ENCODE results near the gene NCOA6.

Gene NCOA6

GRCh38 chr20:34831936-34832335, 6.5 kb upstream of the NCOA6 start:
- DNase-seq (ENCODE audit: low spot score), result no peak
- Histone ChIP-seq H3K9me3 (replicated peaks in 1 of 2; ENCODE audit: control insufficient read depth in 2 of 2, insufficient read depth in 1 of 2, low read depth in 1 of 2, low read length in 2 of 2) (peaks cover 0 to 2% of the 10 kb centered on the region in 2 donors), H4K8ac (ENCODE audit: low read depth, low read length) (no peak overlapping the region), H3K18ac (ENCODE audit: low read length) (no peak overlapping the region), H3K4ac (ENCODE audit: low read length) (no peak overlapping the region), H3K9ac (ENCODE audit: low read depth, low read length, poor library complexity) (no peak overlapping the region), H3K36me3 (replicated peaks in 1 of 2; ENCODE audit: control insufficient read depth in 2 of 2, insufficient read depth in 2 of 2, low read length in 2 of 2) (no peaks in the 10 kb centered on the region), H2BK15ac (ENCODE audit: low read length) (no peak overlapping the region), H2BK5ac (ENCODE audit: low read length) (no peak overlapping the region), H3K4me1 (ENCODE audit: control insufficient read depth in 2 of 2, insufficient read depth in 1 of 2, low read depth in 1 of 2, low read length in 2 of 2) (no peaks in the 10 kb centered on the region), H3K4me2 (ENCODE audit: insufficient read depth, low read length, poor library complexity, severe bottlenecking) (no peak overlapping the region), H2AFZ (ENCODE audit: low read length) (no peak overlapping the region), H2AK5ac (ENCODE audit: low read depth, low read length) (no peak overlapping the region), H3K23ac (ENCODE audit: low read depth, low read length, poor library complexity) (no peak overlapping the region), H3K79me1 (ENCODE audit: low read depth, low read length) (no peaks in the 10 kb centered on the region), H3K4me3 (ENCODE audit: low read length in 2 of 2) (no peak overlapping the region), H3K27ac (replicated peaks; ENCODE audit: low read length) (no peak overlapping the region), H2BK12ac (ENCODE audit: low read length) (no peak overlapping the region), H3K14ac (ENCODE audit: low read length) (no peak overlapping the region), H4K91ac (ENCODE audit: low read depth, low read length, poor library complexity) (no peak overlapping the region), H2BK120ac (ENCODE audit: low read depth, low read length) (no peak overlapping the region), H3K27me3 (ENCODE audit: control insufficient read depth in 3 of 3, insufficient read depth in 3 of 3, low read depth in 1 of 3, low read length in 3 of 3) (no peaks in the 10 kb centered on the region)
- WGBS, 2 donors (ENCODE audit: extremely low coverage in 2 of 2, insufficient read length in 2 of 2, insufficient replicate concordance in 1 of 2), result no CpG with 5 or more reads among the region's 5 CpGs

GRCh38 chr20:34829191-34829590, 3.7 kb upstream of the NCOA6 start:
- Histone ChIP-seq H2BK15ac (ENCODE audit: low read length) (no peak overlapping the region), H3K4ac (ENCODE audit: low read length) (no peak overlapping the region), H3K9me3 (replicated peaks in 1 of 2; ENCODE audit: control insufficient read depth in 2 of 2, insufficient read depth in 1 of 2, low read depth in 1 of 2, low read length in 2 of 2) (no peaks in the 10 kb centered on the region), H3K36me3 (replicated peaks in 1 of 2; ENCODE audit: control insufficient read depth in 2 of 2, insufficient read depth in 2 of 2, low read length in 2 of 2) (no peaks in the 10 kb centered on the region), H2BK120ac (ENCODE audit: low read depth, low read length) (no peak overlapping the region), H3K27me3 (ENCODE audit: control insufficient read depth in 3 of 3, insufficient read depth in 3 of 3, low read depth in 1 of 3, low read length in 3 of 3) (no peaks in the 10 kb centered on the region), H3K4me1 (ENCODE audit: control insufficient read depth in 2 of 2, insufficient read depth in 1 of 2, low read depth in 1 of 2, low read length in 2 of 2) (peaks cover 2% of the 10 kb centered on the region in 2 donors), H2BK5ac (ENCODE audit: low read length) (no peak overlapping the region), H3K14ac (ENCODE audit: low read length) (no peak overlapping the region), H3K79me1 (ENCODE audit: low read depth, low read length) (no peaks in the 10 kb centered on the region), H2AFZ (ENCODE audit: low read length) (no peak overlapping the region), H3K27ac (replicated peaks; ENCODE audit: low read length) (no peak overlapping the region), H2BK12ac (ENCODE audit: low read length) (no peak overlapping the region), H3K9ac (ENCODE audit: low read depth, low read length, poor library complexity) (no peak overlapping the region), H4K91ac (ENCODE audit: low read depth, low read length, poor library complexity) (no peak overlapping the region), H3K23ac (ENCODE audit: low read depth, low read length, poor library complexity) (no peak overlapping the region), H4K8ac (ENCODE audit: low read depth, low read length) (no peak overlapping the region), H3K4me3 (ENCODE audit: low read length in 2 of 2) (no peak overlapping the region), H3K18ac (ENCODE audit: low read length) (no peak overlapping the region), H3K4me2 (ENCODE audit: insufficient read depth, low read length, poor library complexity, severe bottlenecking) (no peak overlapping the region), H2AK5ac (ENCODE audit: low read depth, low read length) (no peak overlapping the region)
- no CpG with 5 or more reads among the region's 3 CpGs for WGBS, 2 donors (ENCODE audit: extremely low coverage in 2 of 2, insufficient read length in 2 of 2, insufficient replicate concordance in 1 of 2)
- no peak for DNase-seq (ENCODE audit: low spot score)

- Histone ChIP-seq H2BK12ac (ENCODE audit: low read length) (no peak overlapping the region), H2BK5ac (ENCODE audit: low read length) (peak overlapping the region; percentile 83), H4K8ac (ENCODE audit: low read depth, low read length) (no peak overlapping the region), H3K79me1 (ENCODE audit: low read depth, low read length) (peaks cover 2% of the 10 kb centered on the region), H2AK5ac (ENCODE audit: low read depth, low read length) (peak overlapping the region; percentile 47), H3K9me3 (replicated peaks in 1 of 2; ENCODE audit: control insufficient read depth in 2 of 2, insufficient read depth in 1 of 2, low read depth in 1 of 2, low read length in 2 of 2) (peaks cover 0 to 5% of the 10 kb centered on the region in 2 donors), H3K36me3 (replicated peaks in 1 of 2; ENCODE audit: control insufficient read depth in 2 of 2, insufficient read depth in 2 of 2, low read length in 2 of 2) (peaks cover 1 to 27% of the 10 kb centered on the region in 2 donors), H4K91ac (ENCODE audit: low read depth, low read length, poor library complexity) (no peak overlapping the region), H3K23ac (ENCODE audit: low read depth, low read length, poor library complexity) (peak overlapping the region; percentile 56), H3K4me1 (ENCODE audit: control insufficient read depth in 2 of 2, insufficient read depth in 1 of 2, low read depth in 1 of 2, low read length in 2 of 2) (peaks cover 2 to 5% of the 10 kb centered on the region in 2 donors), H2AFZ (ENCODE audit: low read length) (peak overlapping the region; percentile 83), H3K18ac (ENCODE audit: low read length) (peak overlapping the region; percentile 33), H3K27me3 (ENCODE audit: control insufficient read depth in 3 of 3, insufficient read depth in 3 of 3, low read depth in 1 of 3, low read length in 3 of 3) (no peaks in the 10 kb centered on the region), H2BK15ac (ENCODE audit: low read length) (peak overlapping the region; percentile 39), H3K4me3 (ENCODE audit: low read length in 2 of 2) (peak overlapping the region; percentile 85 to 97), H3K27ac (replicated peaks; ENCODE audit: low read length) (peak overlapping the region; percentile 73), H2BK120ac (ENCODE audit: low read depth, low read length) (no peak overlapping the region), H3K14ac (ENCODE audit: low read length) (no peak overlapping the region), H3K9ac (ENCODE audit: low read depth, low read length, poor library complexity) (peak overlapping the region; percentile 93), H3K4ac (ENCODE audit: low read length) (no peak overlapping the region), H3K4me2 (ENCODE audit: insufficient read depth, low read length, poor library complexity, severe bottlenecking) (peak overlapping the region; percentile 56)
- no CpG with 5 or more reads among the region's 68 CpGs for WGBS, 2 donors (ENCODE audit: extremely low coverage in 2 of 2, insufficient read length in 2 of 2, insufficient replicate concordance in 1 of 2)
- DNase-seq (ENCODE audit: low spot score), result peak; percentile 43
Measured at GRCh38 chr20:34824806-34825529, 483 bp downstream of the NCOA6 start.

- H3K14ac ChIP-seq (ENCODE audit: low read length), result no peak overlapping the region
- no peak overlapping the region for H2BK5ac ChIP-seq (ENCODE audit: low read length)
- no peak overlapping the region for H3K23ac ChIP-seq (ENCODE audit: low read depth, low read length, poor library complexity)
- no peak overlapping the region for H3K18ac ChIP-seq (ENCODE audit: low read length)
- no peak overlapping the region for H4K91ac ChIP-seq (ENCODE audit: low read depth, low read length, poor library complexity)
- DNase-seq (ENCODE audit: low spot score), result peak; percentile 23
- H2BK15ac ChIP-seq (ENCODE audit: low read length), result no peak overlapping the region
- no peak overlapping the region for H2AK5ac ChIP-seq (ENCODE audit: low read depth, low read length)
- H3K9ac ChIP-seq (ENCODE audit: low read depth, low read length, poor library complexity), result no peak overlapping the region
- peak overlapping the region; percentile 56 for H3K4me2 ChIP-seq (ENCODE audit: insufficient read depth, low read length, poor library complexity, severe bottlenecking)
- peaks cover 2% of the 10 kb centered on the region for H3K79me1 ChIP-seq (ENCODE audit: low read depth, low read length)
- WGBS, 2 donors (ENCODE audit: extremely low coverage in 2 of 2, insufficient read length in 2 of 2, insufficient replicate concordance in 1 of 2), result no CpG with 5 or more reads among the region's 2 CpGs
- peak overlapping the region; percentile 85 to 97 for H3K4me3 ChIP-seq (ENCODE audit: low read length in 2 of 2)
- H3K4me1 ChIP-seq (ENCODE audit: control insufficient read depth in 2 of 2, insufficient read depth in 1 of 2, low read depth in 1 of 2, low read length in 2 of 2), result peaks cover 2 to 5% of the 10 kb centered on the region in 2 donors
- no peak overlapping the region for H2BK120ac ChIP-seq (ENCODE audit: low read depth, low read length)
- H3K36me3 ChIP-seq (replicated peaks in 1 of 2; ENCODE audit: control insufficient read depth in 2 of 2, insufficient read depth in 2 of 2, low read length in 2 of 2), result peaks cover 1 to 27% of the 10 kb centered on the region in 2 donors
- peak overlapping the region; percentile 83 for H2AFZ ChIP-seq (ENCODE audit: low read length)
- peak overlapping the region; percentile 73 for H3K27ac ChIP-seq (replicated peaks; ENCODE audit: low read length)
- peaks cover 0 to 5% of the 10 kb centered on the region in 2 donors for H3K9me3 ChIP-seq (replicated peaks in 1 of 2; ENCODE audit: control insufficient read depth in 2 of 2, insufficient read depth in 1 of 2, low read depth in 1 of 2, low read length in 2 of 2)
- no peak overlapping the region for H3K4ac ChIP-seq (ENCODE audit: low read length)
- H2BK12ac ChIP-seq (ENCODE audit: low read length), result no peak overlapping the region
- no peak overlapping the region for H4K8ac ChIP-seq (ENCODE audit: low read depth, low read length)
- no peaks in the 10 kb centered on the region for H3K27me3 ChIP-seq (ENCODE audit: control insufficient read depth in 3 of 3, insufficient read depth in 3 of 3, low read depth in 1 of 3, low read length in 3 of 3)
Measured at GRCh38 chr20:34824452-34824805, 1.0 kb downstream of the NCOA6 start.
